GM03348 (cell line): ENCODE data around the gene C20orf204.

Experiments used
- DNase-seq: peaks from one replicate; pipeline ENCODE4 v3.0.0; 2012; ENCODE audit warnings: low spot score

Gene C20orf204

GRCh38 chr20:64071341-64072332 is 35.7 kb downstream of the C20orf204 start:
- DNase-seq, result no peak

GRCh38 chr20:64072498-64073063 is 36.6 kb downstream of the C20orf204 start:
- DNase-seq, result no peak

- no peak for DNase-seq
Measured at GRCh38 chr20:64073476-64074183, 37.6 kb downstream of the C20orf204 start.

- DNase-seq, result no peak
Measured at GRCh38 chr20:64074184-64074789, 38.3 kb downstream of the C20orf204 start.

GRCh38 chr20:64074963-64075362 is 39.0 kb downstream of the C20orf204 start:
- no peak for DNase-seq

GRCh38 chr20:64075556-64075955 is 39.6 kb downstream of the C20orf204 start:
- no peak for DNase-seq

GRCh38 chr20:64076061-64076997 is 40.3 kb downstream of the C20orf204 start:
- no peak for DNase-seq

GRCh38 chr20:64077094-64077493 is 41.1 kb downstream of the C20orf204 start:
- no peak for DNase-seq

GRCh38 chr20:64077541-64077875 is 41.5 kb downstream of the C20orf204 start:
- no peak for DNase-seq

- no peak for DNase-seq
Measured at GRCh38 chr20:64077876-64078551, 42.0 kb downstream of the C20orf204 start.

- DNase-seq, result no peak
Measured at GRCh38 chr20:64078934-64079272, 42.9 kb downstream of the C20orf204 start.

GRCh38 chr20:64079273-64080012 is 43.5 kb downstream of the C20orf204 start, which contains the start of gene RGS19:
TSS of gene RGS19 (minus strand) at chr20:64079518. CDS start at chr20:64076886, 2,632 bp downstream.
- DNase-seq, result peak; percentile 96

- no peak for DNase-seq
Measured at GRCh38 chr20:64080013-64080812, 44.2 kb downstream of the C20orf204 start, which contains the start of gene OPRL1. TSS of gene OPRL1 (plus strand) at chr20:64080082. CDS start at chr20:64092721, 12,639 bp downstream.

GRCh38 chr20:64080813-64081623 is 45.0 kb downstream of the C20orf204 start:
- DNase-seq, result no peak

- DNase-seq, result no peak
Measured at GRCh38 chr20:64081624-64081964, 45.6 kb downstream of the C20orf204 start.

- no peak for DNase-seq
Measured at GRCh38 chr20:64082126-64082731, 46.2 kb downstream of the C20orf204 start.

- DNase-seq, result no peak
Measured at GRCh38 chr20:64082820-64083377, 46.9 kb downstream of the C20orf204 start.
